Measurements from ENCODE around the gene ANO1. TPM values are rescaled to one million over a fixed set of nuclear protein-coding genes. Genes with fewer than 3 reads are reported as not detected.

ANO1 gene
- polyA plus RNA-seq, 3 donors, result not detected

GRCh38 chr11:70073871-70074371, 4.2 kb upstream of the ANO1 start:
- intact Hi-C loops (cut with micrococcal nuclease), result no loop called here
- Histone ChIP-seq H3K4me1 (ENCODE audit: control insufficient read depth in 1 of 2, insufficient read depth in 2 of 2, low read length in 2 of 2) (no peaks in the 10 kb centered on the region), H3K27me3 (ENCODE audit: control insufficient read depth in 2 of 2, insufficient read depth in 2 of 2, low read length in 2 of 2) (peaks cover 20 to 63% of the 10 kb centered on the region in 2 donors), H3K27ac (ENCODE audit: low read depth in 1 of 2, low read length in 2 of 2) (no peak overlapping the region), H4K20me1 (ENCODE audit: insufficient read depth, low read length) (no peaks in the 10 kb centered on the region), H3K79me2 (ENCODE audit: insufficient read depth, low read length) (no peaks in the 10 kb centered on the region), H2AFZ (ENCODE audit: insufficient read depth, low read depth, low read length, poor library complexity, severe bottlenecking) (no peak overlapping the region), H3K36me3 (replicated peaks in 1 of 2; ENCODE audit: control insufficient read depth in 1 of 2, insufficient read depth in 2 of 2, low read length in 2 of 2) (no peaks in the 10 kb centered on the region), H3K9me3 (replicated peaks in 1 of 2; ENCODE audit: control insufficient read depth in 1 of 2, insufficient read depth in 1 of 2, low read length in 2 of 2) (peaks cover 0 to 7% of the 10 kb centered on the region in 2 donors), H3K4me2 (replicated peaks; ENCODE audit: extremely low read depth, low read length, poor library complexity, severe bottlenecking) (no peak overlapping the region), H3K4me3 (replicated peaks in 1 of 3; ENCODE audit: low read depth in 2 of 3, low read length in 3 of 3) (no peak overlapping the region), H3K9ac (ENCODE audit: insufficient read depth, low read length, poor library complexity, severe bottlenecking) (no peak overlapping the region)
- H3K4me3 Mint-ChIP-seq, result peak overlapping the region in 1 of 2 donors; percentile 75
- peaks cover 45 to 74% (median 69%) of the 10 kb centered on the region in 3 donors for H3K27me3 Mint-ChIP-seq (ENCODE audit: low read depth in 3 of 3)
- no peak for TF ChIP-seq CTCF (IDR thresholded peaks at IDR 0.05)
- H3K36me3 Mint-ChIP-seq, result no peaks in the 10 kb centered on the region
- no peak for DNase-seq
- no peaks in the 10 kb centered on the region for H3K4me1 Mint-ChIP-seq
- no peak overlapping the region for H3K27ac Mint-ChIP-seq
- peaks cover 0 to 6% (median 0%) of the 10 kb centered on the region in 7 donors for H3K9me3 Mint-ChIP-seq
- WGBS (ENCODE audit: insufficient coverage), result no CpG with 5 or more reads among the region's 22 CpGs

GRCh38 chr11:70074746-70075145, 3.4 kb upstream of the ANO1 start:
- WGBS (ENCODE audit: insufficient coverage), result 100% methylated on average over 6 of the region's 8 CpGs
- no peak overlapping the region for H3K4me2 ChIP-seq (replicated peaks; ENCODE audit: extremely low read depth, low read length, poor library complexity, severe bottlenecking)
- no peak overlapping the region for H3K27ac Mint-ChIP-seq
- H3K27me3 Mint-ChIP-seq (ENCODE audit: low read depth in 3 of 3), result peaks cover 49 to 82% (median 70%) of the 10 kb centered on the region in 3 donors
- H3K9me3 ChIP-seq (replicated peaks in 1 of 2; ENCODE audit: control insufficient read depth in 1 of 2, insufficient read depth in 1 of 2, low read length in 2 of 2), result peaks cover 0 to 7% of the 10 kb centered on the region in 2 donors
- no peak overlapping the region for H2AFZ ChIP-seq (ENCODE audit: insufficient read depth, low read depth, low read length, poor library complexity, severe bottlenecking)
- H3K36me3 Mint-ChIP-seq, result no peaks in the 10 kb centered on the region
- H3K79me2 ChIP-seq (ENCODE audit: insufficient read depth, low read length), result no peaks in the 10 kb centered on the region
- no peak for TF ChIP-seq CTCF (IDR thresholded peaks at IDR 0.05)
- peaks cover 20 to 71% of the 10 kb centered on the region in 2 donors for H3K27me3 ChIP-seq (ENCODE audit: control insufficient read depth in 2 of 2, insufficient read depth in 2 of 2, low read length in 2 of 2)
- no peaks in the 10 kb centered on the region for H3K4me1 ChIP-seq (ENCODE audit: control insufficient read depth in 1 of 2, insufficient read depth in 2 of 2, low read length in 2 of 2)
- H3K27ac ChIP-seq (ENCODE audit: low read depth in 1 of 2, low read length in 2 of 2), result no peak overlapping the region
- H3K9me3 Mint-ChIP-seq, result peaks cover 0 to 5% (median 0%) of the 10 kb centered on the region in 7 donors
- DNase-seq, result no peak
- H3K4me3 Mint-ChIP-seq, result peak overlapping the region in 1 of 2 donors; percentile 75
- no peaks in the 10 kb centered on the region for H3K36me3 ChIP-seq (replicated peaks in 1 of 2; ENCODE audit: control insufficient read depth in 1 of 2, insufficient read depth in 2 of 2, low read length in 2 of 2)
- no peak overlapping the region for H3K9ac ChIP-seq (ENCODE audit: insufficient read depth, low read length, poor library complexity, severe bottlenecking)
- H4K20me1 ChIP-seq (ENCODE audit: insufficient read depth, low read length), result no peaks in the 10 kb centered on the region
- H3K4me3 ChIP-seq (replicated peaks in 1 of 3; ENCODE audit: low read depth in 2 of 3, low read length in 3 of 3), result no peak overlapping the region
- H3K4me1 Mint-ChIP-seq, result no peaks in the 10 kb centered on the region
- intact Hi-C loops (cut with micrococcal nuclease), result no loop called here
